Panc1 (cell line): ENCODE results near the gene KRT82. TPM values are rescaled to one million over a fixed set of nuclear protein-coding genes. Genes with fewer than 3 reads are reported as not detected.
A peak's percentile ranks its signal among the peaks of the same experiment; 100 is the strongest.

Experiments
- ATAC-seq: fragments of 200-7000 bp; cut with Tn5 transposase; 2 replicates; pipeline ENCODE4 v1.9.1; 2020; ENCODE audit warnings: mild to moderate bottlenecking, moderate library complexity
- BruUV-seq: library from RNA; stranded (reverse); fragments of 400-500 nt; replicated peaks from 2 replicates; lab custom pipeline; 2021; lab: Mats Ljungman, UMichigan
- CTCF ChIA-PET: fragments of 300-600 bp; sonication (Branson Sonifier 250); formaldehyde crosslinking; loops from one replicate; lab custom pipeline; 2022; ENCODE audit warnings: antibody characterized with exemption; lab: Charles Lee
- POLR2A ChIA-PET: fragments of 300-600 bp; sonication (Branson Sonifier 250); formaldehyde crosslinking; loops from one replicate; lab custom pipeline; 2022; ENCODE audit warnings: antibody characterized with exemption; lab: Charles Lee
- DNase-seq: peaks from one replicate; pipeline ENCODE4 v3.0.0-alpha.2; 2010; ENCODE audit warnings: low read depth, low spot score
- H3K27ac ChIP-seq: 2 replicates; pipeline ENCODE4 v1.5.1; 2011; ENCODE audit warnings: mild to moderate bottlenecking, low read length, inconsistent platforms
- H3K27me3 ChIP-seq: fragments of 200-500 bp; sonication (Bioruptor generic); 2 replicates; pipeline ENCODE4 v1.6.0; 2014; ENCODE audit warnings: low read length, inconsistent platforms; ENCODE audit not compliant: control insufficient read depth, insufficient read depth
- H3K36me3 ChIP-seq: fragments of 200-500 bp; sonication (Bioruptor generic); 2 replicates; pipeline ENCODE4 v1.5.1; 2014; ENCODE audit warnings: inconsistent platforms, mild to moderate bottlenecking, low read length, moderate library complexity; ENCODE audit not compliant: control insufficient read depth, insufficient read depth
- H3K4me1 ChIP-seq: 2 replicates; pipeline ENCODE4 v1.5.1; 2011; ENCODE audit warnings: inconsistent platforms, mild to moderate bottlenecking, low read length, moderate library complexity; ENCODE audit not compliant: control insufficient read depth, insufficient read depth
- H3K4me3 ChIP-seq, 2 experiments: 2 replicates each; pipeline ENCODE4 v1.5.1; 2011 to 2012; ENCODE audit warnings: low read depth in 2 of 2, low read length in 2 of 2, mild to moderate bottlenecking in 2 of 2, inconsistent platforms in 1 of 2, moderate library complexity in 1 of 2
- H3K9me3 ChIP-seq: fragments of 200-500 bp; sonication (Bioruptor generic); 2 replicates; pipeline ENCODE4 v1.5.1; 2014; ENCODE audit warnings: low read depth, mild to moderate bottlenecking, inconsistent platforms, low read length, moderate library complexity; ENCODE audit not compliant: control insufficient read depth, insufficient read depth
- CTCF ChIP-seq: fragments of 450-650 bp; IDR thresholded peaks from 2 replicates; pipeline ENCODE4 v1.5.1; 2017; ENCODE audit warnings: mild to moderate bottlenecking
- POLR2AphosphoS5 ChIP-seq: IDR thresholded peaks from 2 replicates; pipeline ENCODE4 v1.6.1; 2012; ENCODE audit warnings: mild to moderate bottlenecking, low read depth, low read length, moderate library complexity
- REST ChIP-seq, 2 experiments: IDR thresholded peaks; 2 replicates each; pipeline ENCODE4 v1.6.1; 2011 to 2012; ENCODE audit warnings: low read depth in 2 of 2, control low read depth in 1 of 2, low read length in 1 of 2, mild to moderate bottlenecking in 1 of 2, moderate library complexity in 1 of 2; ENCODE audit not compliant: insufficient read depth in 1 of 2
- SIN3A ChIP-seq: IDR thresholded peaks from 2 replicates; pipeline ENCODE4 v1.6.1; 2012; ENCODE audit warnings: low read depth, mild to moderate bottlenecking, low read length, moderate library complexity, borderline replicate concordance; ENCODE audit not compliant: insufficient read depth
- TCF7L2 ChIP-seq: IDR thresholded peaks from 2 replicates; pipeline ENCODE4 v1.6.1; 2011; ENCODE audit warnings: mild to moderate bottlenecking, low read depth, low read length, inconsistent platforms
- in situ Hi-C: cut with HindIII; loops from 2 replicates; pipeline ENCODE4 v1.10.0; 2016; ENCODE audit warnings: low sequenced_read_pairs, low pct_unique_long_range_greater_than_20kb
- intact Hi-C: fragments of 100-400 bp; cut with micrococcal nuclease; formaldehyde crosslinking; loops from one replicate; pipeline ENCODE4 v1.10.0; 2022; ENCODE audit not compliant: unreplicated experiment
- total RNA-seq: library from RNA; stranded (reverse); gene quantifications from one replicate; pipeline ENCODE4 v1.2.1, GENCODE V29; 2021; ENCODE audit not compliant: unreplicated experiment

The KRT82 gene
- total RNA-seq, 1 experiment from 2014 or later = not detected

GRCh38 chr12:52381206-52381605, 24.9 kb downstream of the KRT82 start:
- ChIA-PET POLR2A (no interaction called here), CTCF (no interaction called here)
- Histone ChIP-seq H3K27ac (no peak overlapping the region), H3K36me3 (no peaks in the 10 kb centered on the region), H3K27me3 (no peaks in the 10 kb centered on the region; the same call in 1 of the 2 replicates), H3K4me1 (no peaks in the 10 kb centered on the region), H3K4me3 (no peak overlapping the region), H3K9me3 (no peaks in the 10 kb centered on the region)
- DNase-seq (no peak), ATAC-seq (no peak)
- in situ Hi-C loops = no loop called here
- intact Hi-C loops = no loop called here
- BruUV-seq = no TSS peak
- TF ChIP-seq TCF7L2 (no peak), SIN3A (no peak), POLR2AphosphoS5 (no peak), REST (IDR thresholded peaks at IDR 0.05; ENCODE audit: insufficient read depth in 1 of 2, low read depth in 2 of 2, low read length in 1 of 2) (no peak), CTCF (no peak)

- no peak for DNase-seq
- intact Hi-C loops (no loop called here), in situ Hi-C loops (no loop called here)
- ChIA-PET CTCF (interaction anchor here (0.6 to 1.5 kb wide), 2 partner anchors 200 to 493 kb away, joined by 3 to 6 read pairs; no protein-coding TSS in a partner anchor), POLR2A (no interaction called here)
- Histone ChIP-seq H3K36me3 (no peaks in the 10 kb centered on the region), H3K4me3 (no peak overlapping the region), H3K27ac (no peak overlapping the region), H3K27me3 (no peaks in the 10 kb centered on the region; the same call in 1 of the 2 replicates), H3K9me3 (no peaks in the 10 kb centered on the region), H3K4me1 (no peaks in the 10 kb centered on the region)
- ATAC-seq = peak; percentile 89
- BruUV-seq = no TSS peak
- no peak for TF ChIP-seq TCF7L2
- no peak for TF ChIP-seq POLR2AphosphoS5
- TF ChIP-seq CTCF = peak; percentile 88
Measured at GRCh38 chr12:52380271-52380694, 25.9 kb downstream of the KRT82 start.
